Measurements from ENCODE around the gene NOSIP.

Gene NOSIP

GRCh38 chr19:49570997-49571676 lies 9.2 kb downstream of the NOSIP start:
- no peak for DNase-seq

- no peak for DNase-seq
Observed at GRCh38 chr19:49570138-49570856, 10.1 kb downstream of the NOSIP start.

GRCh38 chr19:49567861-49568441 lies 12.4 kb downstream of the NOSIP start:
- DNase-seq = no peak

- no peak for DNase-seq
Observed at GRCh38 chr19:49566302-49566701, 14.1 kb downstream of the NOSIP start.

GRCh38 chr19:49565261-49565660 lies 15.1 kb downstream of the NOSIP start:
- no peak for DNase-seq

GRCh38 chr19:49564616-49565045 lies 15.7 kb downstream of the NOSIP start:
- DNase-seq = no peak

- no peak for DNase-seq
Observed at GRCh38 chr19:49560358-49560900, 19.9 kb downstream of the NOSIP start.

GRCh38 chr19:49559928-49560327 lies 20.4 kb downstream of the NOSIP start:
- no peak for DNase-seq

- no peak for DNase-seq
Observed at GRCh38 chr19:49559443-49559842, 20.9 kb downstream of the NOSIP start.

- no peak for DNase-seq
Observed at GRCh38 chr19:49558591-49558990, 21.8 kb downstream of the NOSIP start.

- DNase-seq = no peak
Observed at GRCh38 chr19:49557641-49558325, 22.6 kb downstream of the NOSIP start.

- no peak for DNase-seq
Observed at GRCh38 chr19:49556412-49557398, 23.7 kb downstream of the NOSIP start.

GRCh38 chr19:49555600-49556411 lies 24.6 kb downstream of the NOSIP start:
- no peak for DNase-seq

- no peak for DNase-seq
Observed at GRCh38 chr19:49554701-49555181, 25.6 kb downstream of the NOSIP start.

GRCh38 chr19:49553451-49554271 lies 26.7 kb downstream of the NOSIP start:
- peak; percentile 22 for DNase-seq

- DNase-seq = no peak
Observed at GRCh38 chr19:49552749-49553148, 27.6 kb downstream of the NOSIP start.

GRCh38 chr19:49551531-49551930 lies 28.8 kb downstream of the NOSIP start:
- no peak for DNase-seq

- no peak for DNase-seq
Observed at GRCh38 chr19:49549045-49549444, 31.3 kb downstream of the NOSIP start.

GRCh38 chr19:49546825-49547565 lies 33.4 kb downstream of the NOSIP start:
- peak; percentile 86 for DNase-seq

Data from amniotic stem cell (primary cell).